Measurements from ENCODE around the gene DPYSL4. TPM values are rescaled to one million over a fixed set of nuclear protein-coding genes. Genes with fewer than 3 reads are reported as not detected.

Gene DPYSL4
- total RNA-seq, 1 donor from 2014 or later = 33.8 TPM

- Mint-ChIP-seq H3K9me3 (ENCODE audit: unreplicated experiment) (no peaks in the 10 kb centered on the region), H3K27me3 (ENCODE audit: unreplicated experiment) (no peaks in the 10 kb centered on the region), H3K4me1 (ENCODE audit: unreplicated experiment) (no peaks in the 10 kb centered on the region), H3K36me3 (ENCODE audit: unreplicated experiment) (no peaks in the 10 kb centered on the region), H3K27ac (ENCODE audit: unreplicated experiment) (no peak overlapping the region), H3K4me3 (ENCODE audit: unreplicated experiment) (no peak overlapping the region)
- TF ChIP-seq, protein P1, sequence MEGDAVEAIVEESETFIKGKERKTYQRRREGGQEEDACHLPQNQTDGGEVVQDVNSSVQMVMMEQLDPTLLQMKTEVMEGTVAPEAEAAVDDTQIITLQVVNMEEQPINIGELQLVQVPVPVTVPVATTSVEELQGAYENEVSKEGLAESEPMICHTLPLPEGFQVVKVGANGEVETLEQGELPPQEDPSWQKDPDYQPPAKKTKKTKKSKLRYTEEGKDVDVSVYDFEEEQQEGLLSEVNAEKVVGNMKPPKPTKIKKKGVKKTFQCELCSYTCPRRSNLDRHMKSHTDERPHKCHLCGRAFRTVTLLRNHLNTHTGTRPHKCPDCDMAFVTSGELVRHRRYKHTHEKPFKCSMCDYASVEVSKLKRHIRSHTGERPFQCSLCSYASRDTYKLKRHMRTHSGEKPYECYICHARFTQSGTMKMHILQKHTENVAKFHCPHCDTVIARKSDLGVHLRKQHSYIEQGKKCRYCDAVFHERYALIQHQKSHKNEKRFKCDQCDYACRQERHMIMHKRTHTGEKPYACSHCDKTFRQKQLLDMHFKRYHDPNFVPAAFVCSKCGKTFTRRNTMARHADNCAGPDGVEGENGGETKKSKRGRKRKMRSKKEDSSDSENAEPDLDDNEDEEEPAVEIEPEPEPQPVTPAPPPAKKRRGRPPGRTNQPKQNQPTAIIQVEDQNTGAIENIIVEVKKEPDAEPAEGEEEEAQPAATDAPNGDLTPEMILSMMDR (IDR thresholded peaks at IDR 0.05) = no peak
- no peak for DNase-seq (ENCODE audit: extremely low spot score, unreplicated experiment)
These were observed 52.6 kb downstream of the DPYSL4 start for GRCh38 chr10:132239126-132240031.

DNA sequence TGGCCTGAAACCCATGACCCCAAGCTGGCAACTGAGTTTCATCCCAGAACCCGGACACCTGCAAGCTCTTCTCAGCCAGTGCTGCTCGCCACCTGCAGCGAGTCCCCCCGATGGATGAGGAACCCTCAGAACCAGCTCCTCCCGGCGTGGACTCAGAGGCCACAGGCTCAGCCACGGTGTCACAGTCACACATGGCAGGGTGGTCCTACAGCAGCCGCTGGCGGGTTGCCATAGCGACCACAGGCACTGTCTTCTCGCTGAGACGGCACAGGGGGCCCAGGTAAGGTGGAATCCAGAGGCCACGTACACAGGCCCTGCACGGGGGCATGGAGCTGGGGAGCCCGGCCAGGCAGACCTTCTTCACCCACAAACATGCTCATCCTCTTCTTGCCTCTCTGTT lies 53.4 kb downstream of the DPYSL4 start:
- DNase-seq (ENCODE audit: extremely low spot score, unreplicated experiment) = no peak
- Mint-ChIP-seq H3K9me3 (ENCODE audit: unreplicated experiment) (no peaks in the 10 kb centered on the region), H3K36me3 (ENCODE audit: unreplicated experiment) (no peaks in the 10 kb centered on the region), H3K27ac (ENCODE audit: unreplicated experiment) (no peak overlapping the region), H3K4me1 (ENCODE audit: unreplicated experiment) (no peaks in the 10 kb centered on the region), H3K4me3 (ENCODE audit: unreplicated experiment) (no peak overlapping the region), H3K27me3 (ENCODE audit: unreplicated experiment) (no peaks in the 10 kb centered on the region)
- TF ChIP-seq, protein P1 (IDR thresholded peaks at IDR 0.05) = no peak

DNA sequence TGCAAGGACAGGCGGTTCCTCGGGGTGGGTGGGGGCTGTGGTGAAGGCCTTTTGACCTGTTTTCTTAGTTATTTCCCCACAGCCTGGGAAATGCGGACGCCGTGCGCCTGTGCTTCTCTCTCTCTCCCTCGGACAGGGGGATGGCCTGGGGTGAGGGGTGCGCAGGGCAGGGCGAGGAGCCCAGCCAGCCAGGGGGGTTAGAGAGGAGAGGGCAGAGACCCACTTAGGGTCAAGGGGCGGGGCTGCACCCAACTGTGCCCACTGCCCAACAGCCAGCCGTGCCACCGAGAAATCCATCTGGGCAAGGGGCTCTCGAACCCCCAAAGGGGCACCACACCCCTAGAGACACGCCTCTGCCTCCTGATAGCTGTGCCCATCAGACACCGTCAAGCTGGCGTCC lies 53.8 kb downstream of the DPYSL4 start:
- H3K27ac Mint-ChIP-seq (ENCODE audit: unreplicated experiment) = no peak overlapping the region
- no peaks in the 10 kb centered on the region for H3K36me3 Mint-ChIP-seq (ENCODE audit: unreplicated experiment)
- H3K4me1 Mint-ChIP-seq (ENCODE audit: unreplicated experiment) = no peaks in the 10 kb centered on the region
- no peaks in the 10 kb centered on the region for H3K27me3 Mint-ChIP-seq (ENCODE audit: unreplicated experiment)
- no peak overlapping the region for H3K4me3 Mint-ChIP-seq (ENCODE audit: unreplicated experiment)
- DNase-seq (ENCODE audit: extremely low spot score, unreplicated experiment) = no peak
- no peaks in the 10 kb centered on the region for H3K9me3 Mint-ChIP-seq (ENCODE audit: unreplicated experiment)
- TF ChIP-seq, protein P1 (IDR thresholded peaks at IDR 0.05) = no peak

GRCh38 chr10:132241086-132241485 lies 54.3 kb downstream of the DPYSL4 start:
- H3K27me3 Mint-ChIP-seq (ENCODE audit: unreplicated experiment) = no peaks in the 10 kb centered on the region
- no peaks in the 10 kb centered on the region for H3K9me3 Mint-ChIP-seq (ENCODE audit: unreplicated experiment)
- no peak overlapping the region for H3K27ac Mint-ChIP-seq (ENCODE audit: unreplicated experiment)
- H3K36me3 Mint-ChIP-seq (ENCODE audit: unreplicated experiment) = no peaks in the 10 kb centered on the region
- TF ChIP-seq, protein P1 (IDR thresholded peaks at IDR 0.05) = no peak
- H3K4me3 Mint-ChIP-seq (ENCODE audit: unreplicated experiment) = no peak overlapping the region
- no peak for DNase-seq (ENCODE audit: extremely low spot score, unreplicated experiment)
- H3K4me1 Mint-ChIP-seq (ENCODE audit: unreplicated experiment) = no peaks in the 10 kb centered on the region

DNA sequence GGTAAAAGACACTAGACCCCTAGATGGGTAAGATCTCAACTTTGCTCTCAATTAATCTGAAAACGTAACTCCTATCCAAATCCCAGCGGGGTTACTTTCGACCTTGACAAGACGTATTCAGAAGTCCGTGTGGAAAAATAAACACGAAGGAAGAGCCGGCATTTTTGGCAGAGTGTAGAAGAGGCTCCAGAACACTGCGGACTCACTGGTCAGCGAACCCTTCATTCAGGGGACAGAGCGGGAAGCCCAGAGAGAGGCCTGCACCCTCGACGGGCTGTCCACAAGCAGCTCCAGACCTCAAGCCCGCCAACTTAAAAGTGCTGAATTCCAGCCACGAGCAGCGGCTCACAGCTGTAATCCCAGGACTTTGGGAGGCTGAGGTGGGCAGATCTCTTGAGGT lies 54.7 kb downstream of the DPYSL4 start:
- Mint-ChIP-seq H3K27me3 (ENCODE audit: unreplicated experiment) (no peaks in the 10 kb centered on the region), H3K4me1 (ENCODE audit: unreplicated experiment) (no peaks in the 10 kb centered on the region), H3K9me3 (ENCODE audit: unreplicated experiment) (no peaks in the 10 kb centered on the region), H3K36me3 (ENCODE audit: unreplicated experiment) (no peaks in the 10 kb centered on the region), H3K27ac (ENCODE audit: unreplicated experiment) (no peak overlapping the region), H3K4me3 (ENCODE audit: unreplicated experiment) (no peak overlapping the region)
- TF ChIP-seq, protein P1 (IDR thresholded peaks at IDR 0.05) = no peak
- no peak for DNase-seq (ENCODE audit: extremely low spot score, unreplicated experiment)

Measured in osteocyte (in vitro differentiated cells).